IPS-11a (cell line): Measurements from ENCODE around the gene AKTIP.

Experiments used
- H3K4me3 ChIP-seq: one replicate; pipeline ENCODE4 v1.5.1; 2013; ENCODE audit warnings: low read depth, low read length, control low read depth

Gene AKTIP

GRCh38 chr16:53482123-53482522 lies 20.9 kb downstream of the AKTIP start:
- H3K4me3 ChIP-seq, result no peak overlapping the region

- no peak overlapping the region for H3K4me3 ChIP-seq
Observed at GRCh38 chr16:53480394-53480793, 22.6 kb downstream of the AKTIP start.

GRCh38 chr16:53478965-53479364 lies 24.0 kb downstream of the AKTIP start:
- H3K4me3 ChIP-seq, result no peak overlapping the region

- no peak overlapping the region for H3K4me3 ChIP-seq
Observed at GRCh38 chr16:53476867-53477266, 26.1 kb downstream of the AKTIP start.

GRCh38 chr16:53465606-53466280 lies 37.3 kb downstream of the AKTIP start:
- H3K4me3 ChIP-seq, result no peak overlapping the region

- no peak overlapping the region for H3K4me3 ChIP-seq
Observed at GRCh38 chr16:53458635-53459034, 44.4 kb downstream of the AKTIP start.

GRCh38 chr16:53457670-53458069 lies 45.3 kb downstream of the AKTIP start:
- no peak overlapping the region for H3K4me3 ChIP-seq

GRCh38 chr16:53456625-53457024 lies 46.4 kb downstream of the AKTIP start:
- no peak overlapping the region for H3K4me3 ChIP-seq

- H3K4me3 ChIP-seq, result no peak overlapping the region
Observed at GRCh38 chr16:53453928-53454327, 49.1 kb downstream of the AKTIP start.

- no peak overlapping the region for H3K4me3 ChIP-seq
Observed at GRCh38 chr16:53449816-53450517, 53.0 kb downstream of the AKTIP start.

GRCh38 chr16:53446090-53446489 lies 56.9 kb downstream of the AKTIP start:
- H3K4me3 ChIP-seq, result no peak overlapping the region

- H3K4me3 ChIP-seq, result no peak overlapping the region
Observed at GRCh38 chr16:53445534-53445933, 57.5 kb downstream of the AKTIP start.
